A549 (cell line): ENCODE results near the gene TNK1. TPM values are rescaled to one million over a fixed set of nuclear protein-coding genes. Genes with fewer than 3 reads are reported as not detected.

Experiments
- ATAC-seq, 2 experiments: fragments of 200-7000 bp in 1 of 2; fragments of >200 bp in 1 of 2; cut with Nextera tagmentation in 1 of 2; cut with Tn5 transposase in 1 of 2; 3 replicates each; pipeline versions ENCODE4 v1.8.0 to v1.9.1; 2018 to 2020; ENCODE audit warnings: mild to moderate bottlenecking in 1 of 2, moderate library complexity in 1 of 2
- CTCF ChIA-PET: fragments of 300-600 bp; sonication (Branson Sonifier 250); formaldehyde crosslinking; extraction: SDS; loops from one replicate; lab custom pipeline; 2021; ENCODE audit warnings: antibody characterized with exemption, inconsistent platforms; lab: Yijun Ruan, JAX
- POLR2A ChIA-PET: fragments of 350-600 bp; formaldehyde crosslinking; extraction: SDS; loops from one replicate; lab custom pipeline; 2021; ENCODE audit warnings: antibody characterized with exemption, inconsistent platforms; lab: Yijun Ruan, JAX
- DNase-seq, 2 experiments: peaks; one replicate each; pipeline versions ENCODE4 v3.0.0 to v3.0.0-alpha.2; 2011 to 2016; ENCODE audit warnings: low read depth in 1 of 2, low spot score in 1 of 2
- FAIRE-seq: peaks from 2 replicates; lab custom pipeline; 2011; peaks lifted over from hg19 to GRCh38; lab: Jason Lieb, UNC
- H3K27ac ChIP-seq, 2 experiments: fragments of >200 bp; sonication (Bioruptor Twin); formaldehyde crosslinking; 3 replicates each; pipeline ENCODE4 v1.5.1; 2016 to 2017
- H3K4me1 ChIP-seq: fragments of >200 bp; sonication (Bioruptor Twin); formaldehyde crosslinking; 3 replicates; pipeline ENCODE4 v1.6.1; 2016
- H3K4me2 ChIP-seq: fragments of >200 bp; sonication (Bioruptor Twin); formaldehyde crosslinking; 3 replicates; pipeline ENCODE4 v1.6.1; 2016
- H3K4me3 ChIP-seq: fragments of >200 bp; sonication (Bioruptor Twin); formaldehyde crosslinking; 3 replicates; pipeline ENCODE4 v1.5.1; 2016
- H3K9me3 ChIP-seq: fragments of >200 bp; sonication (Bioruptor Twin); formaldehyde crosslinking; 3 replicates; pipeline ENCODE4 v1.6.1; 2016
- CBX2 ChIP-seq: fragments of 200-600 bp; sonication (generic); IDR thresholded peaks from 2 replicates; pipeline ENCODE4 v1.6.1; 2016; ENCODE audit warnings: low read depth, mild to moderate bottlenecking, borderline replicate concordance
- CBX8 ChIP-seq: fragments of 200-600 bp; sonication (generic); IDR thresholded peaks from 2 replicates; pipeline ENCODE4 v1.6.1; 2016
- CHD2 ChIP-seq: fragments of 150-350 bp; IDR thresholded peaks from 2 replicates; pipeline ENCODE4 v1.6.1; 2014; ENCODE audit warnings: low read length; ENCODE audit not compliant: partially characterized antibody
- EHF ChIP-seq: fragments of 250-450 bp; sonication (Bioruptor Pico); IDR thresholded peaks from 2 replicates; pipeline ENCODE4 v1.5.0; 2020; ENCODE audit warnings: mild to moderate bottlenecking
- EP300 ChIP-seq, 2 experiments: fragments of >200 bp; sonication (Bioruptor Twin); formaldehyde crosslinking; IDR thresholded peaks; 2 replicates in 1 of 2; 3 replicates in 1 of 2; pipeline ENCODE4 v1.6.1; 2016 to 2017
- FOXS1 ChIP-seq: fragments of 250-450 bp; sonication (Bioruptor Pico); IDR thresholded peaks from 2 replicates; pipeline ENCODE4 v1.5.0; 2020; ENCODE audit warnings: mild to moderate bottlenecking, moderate library complexity
- HEYL ChIP-seq: fragments of 250-450 bp; sonication (Bioruptor Pico); IDR thresholded peaks from 2 replicates; pipeline ENCODE4 v1.8.0; 2021; ENCODE audit warnings: mild to moderate bottlenecking, moderate library complexity
- HOXB5 ChIP-seq: fragments of 250-450 bp; sonication (Bioruptor Pico); IDR thresholded peaks from 2 replicates; pipeline ENCODE4 v1.5.0; 2020; ENCODE audit warnings: mild to moderate bottlenecking, moderate library complexity
- MAFK ChIP-seq: fragments of 450-650 bp; IDR thresholded peaks from 2 replicates; pipeline ENCODE4 v1.6.1; 2014; ENCODE audit not compliant: partially characterized antibody
- MYC ChIP-seq: IDR thresholded peaks from 2 replicates; pipeline ENCODE4 v1.6.1; 2012; ENCODE audit warnings: mild to moderate bottlenecking, inconsistent platforms, low read length, improper control_type of control experiment, borderline replicate concordance
- NPAS2 ChIP-seq: fragments of 250-450 bp; sonication (Bioruptor Pico); IDR thresholded peaks from 2 replicates; pipeline ENCODE4 v1.8.0; 2022; ENCODE audit warnings: mild to moderate bottlenecking, moderate library complexity, borderline replicate concordance
- PHF8 ChIP-seq: fragments of 200-600 bp; sonication (generic); IDR thresholded peaks from 2 replicates; pipeline ENCODE4 v1.6.1; 2016; ENCODE audit warnings: low read depth, mild to moderate bottlenecking, antibody characterized with exemption, moderate library complexity, borderline replicate concordance
- POLR2A ChIP-seq: IDR thresholded peaks from 2 replicates; pipeline ENCODE4 v1.6.1; 2012; ENCODE audit warnings: mild to moderate bottlenecking, low read length
- RFX5 ChIP-seq: fragments of 450-650 bp; IDR thresholded peaks from 2 replicates; pipeline ENCODE4 v1.7.1; 2014; ENCODE audit warnings: antibody characterized with exemption, mild to moderate bottlenecking, moderate library complexity
- TP53 ChIP-seq: fragments of 250-450 bp; sonication (Bioruptor Pico); IDR thresholded peaks from 2 replicates; pipeline ENCODE4 v1.5.0; 2021; ENCODE audit warnings: mild to moderate bottlenecking, moderate library complexity
- ZFP36 ChIP-seq: fragments of 450-650 bp; IDR thresholded peaks from 2 replicates; pipeline ENCODE4 v1.6.1; 2014; ENCODE audit warnings: borderline replicate concordance; ENCODE audit not compliant: partially characterized antibody
- WGBS: methylation state at CpG from one replicate; pipeline ENCODE4 v1.1.6; 2017; ENCODE audit errors: missing lambda C conversion rate; 5-methylcytosine and 5-hydroxymethylcytosine counted together
- polyA plus RNA-seq, 4 experiments: library from polyadenylated mRNA; depleted of rRNA in 3 of 4; stranded (reverse); fragments of >200 nt; fragmentation: RNase III in 1 of 4; extraction: RNeasy Plus Mini Kit Qiagen cat#74134 plus additional on column Dnase treatment in 1 of 4; gene quantifications; 2 replicates in 3 of 4; 3 replicates in 1 of 4; pipeline ENCODE4 v1.2.3, GENCODE V29; 2011 to 2017
- TF ChIP-seq, protein P1 (sequence below): IDR thresholded peaks from 2 replicates; pipeline ENCODE4 v1.6.1; 2012
- TF ChIP-seq, protein P2 (sequence below): fragments of 150-350 bp; IDR thresholded peaks from 2 replicates; pipeline ENCODE4 v1.6.1; 2014; ENCODE audit warnings: low read depth, mild to moderate bottlenecking, low read length
- TF ChIP-seq, protein P3 (sequence below): IDR thresholded peaks from 2 replicates; pipeline ENCODE4 v1.6.1; 2012
- TF ChIP-seq, protein P4 (sequence below): IDR thresholded peaks from 2 replicates; pipeline ENCODE4 v1.6.1; 2012; ENCODE audit warnings: low read depth, borderline replicate concordance
- TF ChIP-seq, protein P5 (sequence below): fragments of 450-650 bp; IDR thresholded peaks from 2 replicates; pipeline ENCODE4 v1.6.1; 2014; ENCODE audit warnings: antibody characterized with exemption

Gene TNK1
- polyA plus RNA-seq, 2 of the 4 experiments (the other 2 are of a cell fraction), result 1.2 to 2.2 TPM

DNA sequence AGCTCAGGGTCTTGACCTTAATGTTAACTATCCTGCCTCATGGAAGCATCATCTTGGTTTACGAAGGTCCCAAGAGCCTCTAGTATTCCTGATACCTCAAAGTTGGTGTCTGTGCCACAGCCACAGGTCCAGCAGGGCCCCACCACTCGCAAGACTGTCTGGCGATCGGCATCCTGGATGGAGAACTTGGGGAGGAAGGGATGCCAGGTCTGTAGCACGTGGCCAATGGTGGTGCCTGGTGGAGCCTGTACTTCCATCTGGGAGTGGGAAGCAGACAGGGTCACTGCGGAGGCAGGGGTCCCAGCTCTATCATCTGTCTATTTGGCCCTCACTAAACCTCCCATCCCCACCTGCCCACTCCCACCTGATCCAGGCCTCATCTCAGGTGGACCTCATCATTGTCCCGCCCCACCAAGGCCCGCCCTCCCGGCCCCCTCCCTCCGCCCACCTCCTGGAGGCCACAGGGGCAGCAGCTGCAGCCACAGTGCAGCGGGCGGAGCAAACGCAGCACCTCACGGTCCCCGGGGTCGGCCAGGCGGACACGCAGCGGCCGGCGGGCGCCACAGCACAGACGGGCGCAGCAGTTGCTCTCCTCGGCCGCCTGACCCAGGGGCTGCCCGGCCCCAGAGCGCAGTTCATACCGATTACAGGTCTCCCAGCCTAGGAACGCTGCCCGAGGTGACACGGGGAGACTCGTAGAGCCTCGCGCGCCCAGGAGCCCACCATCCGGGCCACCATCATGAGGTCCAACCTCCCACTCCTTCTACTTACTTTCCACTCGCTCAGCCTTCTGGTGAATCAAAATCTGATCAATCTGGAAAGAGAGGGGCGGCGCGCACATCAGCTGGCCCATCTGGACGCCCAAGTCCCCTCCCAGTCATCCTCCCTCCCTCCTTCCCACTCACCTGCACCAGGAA, 12.1 kb downstream of the TNK1 start:
- H3K27ac ChIP-seq, result peak overlapping the region; percentile 83 to 92; a peak in 4 of 6 replicates
- peak overlapping the region; percentile 71 for H3K4me3 ChIP-seq
- H3K4me2 ChIP-seq, result peak overlapping the region; percentile 88
- ATAC-seq (no peak), FAIRE-seq (no peak), DNase-seq (no peak)
- WGBS, result 95% methylated on average over 31 of the region's 42 CpGs
- H3K4me1 ChIP-seq, result peaks cover 10% of the 10 kb centered on the region; the same call in 1 of the 3 replicates
- ChIA-PET CTCF (interaction anchor here (1.3 to 17.1 kb wide), 5 partner anchors 10 to 44 kb away, joined by 3 to 139 read pairs (median 12); partner anchors contain the start of genes KCTD11, TMEM102, TMEM256 and TMEM95), POLR2A (interaction anchor here (1.0 to 1.1 kb wide), 2 partner anchors 22 to 91 kb away, joined by 3 to 5 read pairs; partner anchors contain the start of gene POLR2A)
- H3K9me3 ChIP-seq, result no peaks in the 10 kb centered on the region
- no peak for TF ChIP-seq EP300 (IDR thresholded peaks at IDR 0.05)
- no peak for TF ChIP-seq HEYL (CRISPR knock-in tag)
- TF ChIP-seq ZFP36, result no peak
- no peak for TF ChIP-seq CHD2
- no peak for TF ChIP-seq FOXS1 (CRISPR knock-in tag)
- TF ChIP-seq, protein P1, sequence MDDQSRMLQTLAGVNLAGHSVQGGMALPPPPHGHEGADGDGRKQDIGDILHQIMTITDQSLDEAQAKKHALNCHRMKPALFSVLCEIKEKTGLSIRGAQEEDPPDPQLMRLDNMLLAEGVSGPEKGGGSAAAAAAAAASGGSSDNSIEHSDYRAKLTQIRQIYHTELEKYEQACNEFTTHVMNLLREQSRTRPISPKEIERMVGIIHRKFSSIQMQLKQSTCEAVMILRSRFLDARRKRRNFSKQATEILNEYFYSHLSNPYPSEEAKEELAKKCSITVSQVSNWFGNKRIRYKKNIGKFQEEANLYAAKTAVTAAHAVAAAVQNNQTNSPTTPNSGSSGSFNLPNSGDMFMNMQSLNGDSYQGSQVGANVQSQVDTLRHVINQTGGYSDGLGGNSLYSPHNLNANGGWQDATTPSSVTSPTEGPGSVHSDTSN, result no peak
- TF ChIP-seq, protein P2, sequence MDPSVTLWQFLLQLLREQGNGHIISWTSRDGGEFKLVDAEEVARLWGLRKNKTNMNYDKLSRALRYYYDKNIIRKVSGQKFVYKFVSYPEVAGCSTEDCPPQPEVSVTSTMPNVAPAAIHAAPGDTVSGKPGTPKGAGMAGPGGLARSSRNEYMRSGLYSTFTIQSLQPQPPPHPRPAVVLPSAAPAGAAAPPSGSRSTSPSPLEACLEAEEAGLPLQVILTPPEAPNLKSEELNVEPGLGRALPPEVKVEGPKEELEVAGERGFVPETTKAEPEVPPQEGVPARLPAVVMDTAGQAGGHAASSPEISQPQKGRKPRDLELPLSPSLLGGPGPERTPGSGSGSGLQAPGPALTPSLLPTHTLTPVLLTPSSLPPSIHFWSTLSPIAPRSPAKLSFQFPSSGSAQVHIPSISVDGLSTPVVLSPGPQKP, result no peak
- TF ChIP-seq CBX8, result no peak

DNA sequence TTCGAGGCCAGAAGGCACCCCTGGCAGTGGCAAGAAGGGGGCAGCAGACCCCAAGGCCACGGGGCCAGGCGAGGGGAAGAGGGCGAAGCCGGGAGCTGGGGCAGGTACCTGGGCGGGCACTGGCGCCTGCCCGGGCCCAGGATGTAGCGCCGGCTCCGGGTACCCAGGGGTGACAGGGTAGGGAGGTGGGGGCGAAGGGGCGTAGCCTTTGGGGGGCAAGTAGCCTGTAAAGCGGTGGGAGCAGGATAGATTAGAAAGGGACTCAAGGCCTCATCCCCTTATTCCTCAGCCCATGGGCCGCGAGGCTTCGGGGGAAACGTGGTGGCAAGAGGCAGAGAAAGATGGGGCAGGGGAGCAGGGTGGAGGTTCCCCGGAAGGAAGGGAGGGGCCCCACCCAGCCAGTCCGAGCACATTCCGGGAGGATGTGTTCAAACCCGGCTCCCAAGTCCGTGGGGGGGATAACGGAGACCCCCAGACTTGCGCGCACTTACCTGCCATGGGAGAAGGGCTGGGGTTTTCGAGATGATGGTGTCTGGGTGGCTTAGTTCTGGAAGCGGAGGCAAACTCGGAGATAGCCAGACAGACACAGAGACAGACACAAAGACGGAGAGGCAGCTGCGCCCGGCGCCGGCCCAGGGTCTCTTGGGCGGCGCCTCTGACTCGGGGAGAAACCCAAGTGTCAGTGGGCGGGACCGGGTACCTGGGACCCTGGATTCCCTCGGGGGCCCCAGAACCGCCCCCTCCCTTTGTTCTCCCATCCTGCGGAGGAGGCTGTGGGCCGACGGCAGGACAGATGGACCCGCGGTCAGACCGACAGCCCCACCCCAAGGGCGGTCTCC, 12.9 kb downstream of the TNK1 start:
- H3K4me2 ChIP-seq, result peak overlapping the region; percentile 88
- WGBS, result 27% methylated on average over 46 of the region's 48 CpGs
- POLR2A ChIA-PET, result interaction anchor here (0.6 to 2.9 kb wide), 12 partner anchors 10 to 167 kb away, joined by 3 to 26 read pairs (median 4); partner anchors contain the start of genes KCTD11, NEURL4, POLR2A and TMEM102
- ATAC-seq (peak; percentile 41 to 56; a peak in 5 of 6 replicates), FAIRE-seq (no peak)
- TF ChIP-seq PHF8, result 0 out of 2 replicates have a peak, but pooled peaks have one; percentile 23
- no peak for TF ChIP-seq CBX8
- TF ChIP-seq, protein P3, sequence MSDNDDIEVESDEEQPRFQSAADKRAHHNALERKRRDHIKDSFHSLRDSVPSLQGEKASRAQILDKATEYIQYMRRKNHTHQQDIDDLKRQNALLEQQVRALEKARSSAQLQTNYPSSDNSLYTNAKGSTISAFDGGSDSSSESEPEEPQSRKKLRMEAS, result 0 out of 2 replicates have a peak, but pooled peaks have one; percentile 29
- TF ChIP-seq EP300 (IDR thresholded peaks at IDR 0.05), result no peak
- no peak for TF ChIP-seq NPAS2 (CRISPR knock-in tag)
- TF ChIP-seq, all 56 proteins: peak for 2
- H3K9me3 ChIP-seq, result no peaks in the 10 kb centered on the region
- H3K4me1 ChIP-seq, result peaks cover 10% of the 10 kb centered on the region; the same call in 1 of the 3 replicates
- peak in 1 of 2 experiments; percentile 51 for DNase-seq
- peak overlapping the region; percentile 83 to 92 for H3K27ac ChIP-seq
- CTCF ChIA-PET, result interaction anchor here (1.2 to 17.1 kb wide), 5 partner anchors 9 to 167 kb away, joined by 5 to 139 read pairs (median 12); partner anchors contain the start of genes KCTD11, TMEM102, TMEM256 and TMEM95
- peak overlapping the region; percentile 71 for H3K4me3 ChIP-seq

DNA sequence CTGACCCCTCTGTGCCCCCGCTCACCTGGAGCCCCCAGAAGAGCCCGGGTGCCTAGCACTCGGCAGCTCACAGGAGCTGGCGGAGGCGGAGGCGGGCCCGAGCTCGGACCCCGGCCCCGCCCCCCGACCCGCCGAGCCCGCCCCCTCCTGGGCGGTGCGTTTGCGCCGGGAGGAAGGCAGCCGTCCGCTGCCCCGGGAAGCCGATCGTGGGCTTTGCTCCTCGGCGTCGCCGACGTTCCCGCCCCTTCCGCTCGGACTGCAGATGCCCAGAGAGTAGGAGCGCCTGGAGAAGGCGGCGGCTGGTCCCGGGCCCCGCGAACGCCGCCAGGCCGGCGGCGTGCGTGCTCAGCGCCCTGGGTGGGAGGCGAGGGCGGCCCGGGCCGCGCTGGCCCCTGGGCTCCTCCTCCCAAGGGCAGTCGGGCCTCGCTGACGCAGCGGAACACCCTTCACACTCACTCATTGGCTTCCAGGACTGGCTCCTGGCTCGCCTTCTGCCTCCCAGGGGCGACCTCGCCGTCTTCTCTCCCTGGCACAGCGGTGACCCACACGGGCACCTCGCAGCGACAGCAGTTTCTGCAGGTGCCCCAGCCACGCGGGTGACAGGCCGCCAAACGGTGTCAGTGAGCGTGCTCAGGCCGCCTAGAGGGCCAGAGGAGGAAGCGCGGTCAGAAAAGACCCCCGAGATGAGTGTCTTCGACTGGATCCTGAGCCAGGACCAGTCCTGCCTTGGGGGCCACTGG, 13.7 kb downstream of the TNK1 start, which contains the start of gene PLSCR3:
PLSCR3 (minus strand) TSS at position 74 of the 740 bp plus-strand sequence. CDS start 415 bp downstream, outside the sequence.
- Histone ChIP-seq H3K9me3 (no peaks in the 10 kb centered on the region), H3K27ac (peak within 1 kb of the TSS; percentile 83 to 92), H3K4me1 (peaks cover 10% of the 10 kb centered on the region; the same call in 1 of the 3 replicates), H3K4me2 (peak within 1 kb of the TSS; percentile 88), H3K4me3 (peak within 1 kb of the TSS; percentile 71)
- CTCF ChIA-PET, result interaction anchor here (0.7 to 17.1 kb wide), 7 partner anchors 8 to 166 kb away, joined by 3 to 139 read pairs (median 6); partner anchors contain the start of genes KCTD11, TMEM102, TMEM256 and TMEM95
- FAIRE-seq (peak; percentile 72), DNase-seq (peak; percentile 83 to 91), ATAC-seq (peak; percentile 90 to 91)
- POLR2A ChIA-PET, result interaction anchor here (0.6 to 2.9 kb wide), 12 partner anchors 9 to 166 kb away, joined by 3 to 26 read pairs (median 4); partner anchors contain the start of genes KCTD11, NEURL4, POLR2A and TMEM102
- WGBS, result 2% methylated on average over 39 of the region's 71 CpGs
- TF ChIP-seq POLR2A, result peak; percentile 93
- peak; percentile 63; the same call in 1 of the 2 replicates for TF ChIP-seq EHF
- TF ChIP-seq, protein P4, sequence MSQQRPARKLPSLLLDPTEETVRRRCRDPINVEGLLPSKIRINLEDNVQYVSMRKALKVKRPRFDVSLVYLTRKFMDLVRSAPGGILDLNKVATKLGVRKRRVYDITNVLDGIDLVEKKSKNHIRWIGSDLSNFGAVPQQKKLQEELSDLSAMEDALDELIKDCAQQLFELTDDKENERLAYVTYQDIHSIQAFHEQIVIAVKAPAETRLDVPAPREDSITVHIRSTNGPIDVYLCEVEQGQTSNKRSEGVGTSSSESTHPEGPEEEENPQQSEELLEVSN, result peak; percentile 85
- TF ChIP-seq, protein P3, result peak; percentile 86
- peak; percentile 94 for TF ChIP-seq MAFK
- 0 out of 2 replicates have a peak, but pooled peaks have one; percentile 64 for TF ChIP-seq RFX5
- TF ChIP-seq EP300 (IDR thresholded peaks at IDR 0.05), result no peak
- TF ChIP-seq CBX2, result no peak
- TF ChIP-seq, protein P5, sequence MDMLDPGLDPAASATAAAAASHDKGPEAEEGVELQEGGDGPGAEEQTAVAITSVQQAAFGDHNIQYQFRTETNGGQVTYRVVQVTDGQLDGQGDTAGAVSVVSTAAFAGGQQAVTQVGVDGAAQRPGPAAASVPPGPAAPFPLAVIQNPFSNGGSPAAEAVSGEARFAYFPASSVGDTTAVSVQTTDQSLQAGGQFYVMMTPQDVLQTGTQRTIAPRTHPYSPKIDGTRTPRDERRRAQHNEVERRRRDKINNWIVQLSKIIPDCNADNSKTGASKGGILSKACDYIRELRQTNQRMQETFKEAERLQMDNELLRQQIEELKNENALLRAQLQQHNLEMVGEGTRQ, result no peak
- peak; percentile 80; the same call in 1 of the 2 replicates for TF ChIP-seq HOXB5 (CRISPR knock-in tag)
- TF ChIP-seq MYC, result peak; percentile 70; the same call in 1 of the 2 replicates
- peak; percentile 71; the same call in 1 of the 2 replicates for TF ChIP-seq PHF8
- TF ChIP-seq TP53, result 0 out of 2 replicates have a peak, but pooled peaks have one; percentile 46
- no peak for TF ChIP-seq CBX8
